Omental fat pad (tissue), 4 donors: ENCODE data around the gene RIMS4. TPM values are rescaled to one million over a fixed set of nuclear protein-coding genes. Genes with fewer than 3 reads are reported as not detected.

Experiments used
- ATAC-seq: fragments of 150-250 bp; one replicate; pipeline ENCODE4 v1.9.1; 2016; ENCODE audit warnings: mild to moderate bottlenecking, moderate library complexity; ENCODE audit not compliant: low FRiP score
- DNase-seq: peaks from one replicate; pipeline ENCODE4 v3.0.0-alpha.2; 2019; ENCODE audit warnings: low spot score
- CTCF ChIP-seq, 3 donors: fragments of 450-650 bp; IDR thresholded peaks; one replicate each; pipeline ENCODE4 v1.5.1; 2016 to 2017; ENCODE audit warnings: antibody characterized with exemption in 3 of 3, mild to moderate bottlenecking in 3 of 3, moderate library complexity in 2 of 3
- total RNA-seq, 4 donors: library from RNA; depleted of rRNA; stranded (reverse); fragments of >200 nt; gene quantifications; one replicate each; pipeline ENCODE4 v1.1.0, GENCODE V29; 2016

Gene RIMS4
- total RNA-seq, 4 donors from 2014 or later, result 0.60 to 0.88 (median 0.72) TPM

- DNase-seq (no peak), ATAC-seq (no peak)
- TF ChIP-seq CTCF (IDR thresholded peaks at IDR 0.05), result no peak
Observed at GRCh38 chr20:44759595-44759994, 50.8 kb downstream of the RIMS4 start.

- no peak for DNase-seq
- no peak for ATAC-seq
- TF ChIP-seq CTCF (IDR thresholded peaks at IDR 0.05), result no peak
Observed at GRCh38 chr20:44758247-44759101, 51.9 kb downstream of the RIMS4 start.

- TF ChIP-seq CTCF (IDR thresholded peaks at IDR 0.05), result no peak
- DNase-seq (no peak), ATAC-seq (no peak)
Observed at GRCh38 chr20:44756956-44757355, 53.4 kb downstream of the RIMS4 start.

- no peak for TF ChIP-seq CTCF (IDR thresholded peaks at IDR 0.05)
- DNase-seq, result no peak
- no peak for ATAC-seq
Observed at GRCh38 chr20:44756011-44756688, 54.2 kb downstream of the RIMS4 start.

GRCh38 chr20:44754554-44754953 is 55.8 kb downstream of the RIMS4 start:
- ATAC-seq (no peak), DNase-seq (no peak)
- no peak for TF ChIP-seq CTCF (IDR thresholded peaks at IDR 0.05)

- DNase-seq, result no peak
- ATAC-seq, result no peak
Observed at GRCh38 chr20:44752099-44752931, 58.0 kb downstream of the RIMS4 start.

More at GRCh38 chr20:44752099-44752931, 58.0 kb downstream of the RIMS4 start:
- no peak for TF ChIP-seq CTCF (IDR thresholded peaks at IDR 0.05)
